Loucy (cell line): Measurements from ENCODE around the gene APOC4.

ENCODE experiments used
- H2AFZ ChIP-seq: fragments of 200-600 bp; sonication (generic); 2 replicates; pipeline ENCODE4 v1.6.0; 2016; ENCODE audit warnings: antibody characterized with exemption, mild to moderate bottlenecking, low read length, moderate library complexity
- H3F3A ChIP-seq: fragments of 200-600 bp; 2 replicates; pipeline ENCODE4 v1.6.0; 2016; ENCODE audit warnings: antibody characterized with exemption, low read depth, mild to moderate bottlenecking
- H3K27me3 ChIP-seq: fragments of 200-600 bp; sonication (generic); 2 replicates; pipeline ENCODE4 v1.6.1; 2014; ENCODE audit warnings: low read length, mild to moderate bottlenecking; ENCODE audit not compliant: insufficient read depth, poor library complexity, severe bottlenecking
- H3K36me3 ChIP-seq: fragments of 200-600 bp; sonication (generic); 2 replicates; pipeline ENCODE4 v1.6.1; 2016; ENCODE audit warnings: low read length; ENCODE audit not compliant: insufficient read depth
- H3K4me1 ChIP-seq: fragments of 200-600 bp; sonication (generic); 2 replicates; pipeline ENCODE4 v1.5.1; 2014; ENCODE audit warnings: low read length, mild to moderate bottlenecking; ENCODE audit not compliant: insufficient read depth, poor library complexity, severe bottlenecking
- H3K4me2 ChIP-seq: fragments of 200-600 bp; sonication (generic); 2 replicates; pipeline ENCODE4 v1.6.0; 2014; ENCODE audit warnings: antibody characterized with exemption, low read length, low read depth, mild to moderate bottlenecking; ENCODE audit not compliant: poor library complexity, severe bottlenecking
- H3K4me3 ChIP-seq: fragments of 200-600 bp; sonication (generic); 2 replicates; pipeline ENCODE4 v1.5.1; 2014; ENCODE audit warnings: low read length, mild to moderate bottlenecking, mixed read lengths; ENCODE audit not compliant: poor library complexity, severe bottlenecking
- H3K79me2 ChIP-seq: fragments of 200-600 bp; sonication (generic); 2 replicates; pipeline ENCODE4 v1.6.1; 2014; ENCODE audit warnings: low read length; ENCODE audit not compliant: insufficient read depth
- H3K9ac ChIP-seq: fragments of 200-600 bp; sonication (generic); 2 replicates; pipeline ENCODE4 v1.6.0; 2014; ENCODE audit warnings: mild to moderate bottlenecking, low read depth, low read length, moderate library complexity; ENCODE audit not compliant: poor library complexity, severe bottlenecking
- H3K9me2 ChIP-seq: fragments of 200-600 bp; sonication (generic); replicated peaks from 2 replicates; pipeline ENCODE4 v1.6.1; 2016; ENCODE audit warnings: low read depth, low read length, mixed read lengths
- H3K9me3 ChIP-seq: fragments of 200-600 bp; sonication (generic); 2 replicates; pipeline ENCODE4 v1.6.1; 2014; ENCODE audit warnings: mild to moderate bottlenecking, antibody characterized with exemption, low read length, low read depth; ENCODE audit not compliant: insufficient read depth
- H4K20me1 ChIP-seq: fragments of 200-600 bp; sonication (generic); 2 replicates; pipeline ENCODE4 v1.6.0; 2014; ENCODE audit warnings: antibody characterized with exemption, low read length, mild to moderate bottlenecking; ENCODE audit not compliant: insufficient read depth, poor library complexity, severe bottlenecking
- CTCF ChIP-seq: fragments of 200-600 bp; sonication (generic); conservative IDR thresholded peaks from 2 replicates; pipeline ENCODE4 v1.5.1; 2014; ENCODE audit warnings: mild to moderate bottlenecking, antibody characterized with exemption, low read length
- EZH2phosphoT487 ChIP-seq: fragments of 200-600 bp; IDR thresholded peaks from 2 replicates; pipeline ENCODE4 v1.6.1; 2018; ENCODE audit warnings: antibody characterized with exemption, mild to moderate bottlenecking, moderate library complexity, borderline replicate concordance

APOC4 gene

GRCh38 chr19:44973982-44974735 lies 32.1 kb downstream of the APOC4 start:
- Histone ChIP-seq H3F3A (no peaks in the 10 kb centered on the region), H3K4me1 (no peaks in the 10 kb centered on the region), H3K9ac (no peak overlapping the region), H2AFZ (no peak overlapping the region), H3K36me3 (peaks cover 52% of the 10 kb centered on the region; the same call in 1 of the 2 replicates), H4K20me1 (no peaks in the 10 kb centered on the region), H3K4me3 (no peak overlapping the region), H3K27me3 (no peaks in the 10 kb centered on the region), H3K9me3 (no peaks in the 10 kb centered on the region), H3K79me2 (no peaks in the 10 kb centered on the region), H3K4me2 (no peak overlapping the region), H3K9me2 (no peaks in the 10 kb centered on the region)
- TF ChIP-seq EZH2phosphoT487 (no peak), CTCF (no peak)

GRCh38 chr19:44974857-44975256 lies 32.8 kb downstream of the APOC4 start:
- Histone ChIP-seq H4K20me1 (no peaks in the 10 kb centered on the region), H3K9ac (no peak overlapping the region), H3K9me3 (no peaks in the 10 kb centered on the region), H3K4me1 (no peaks in the 10 kb centered on the region), H3K79me2 (no peaks in the 10 kb centered on the region), H3K4me2 (no peak overlapping the region), H2AFZ (no peak overlapping the region), H3K27me3 (no peaks in the 10 kb centered on the region), H3F3A (no peaks in the 10 kb centered on the region), H3K36me3 (peaks cover 59% of the 10 kb centered on the region; the same call in 1 of the 2 replicates), H3K9me2 (no peaks in the 10 kb centered on the region), H3K4me3 (no peak overlapping the region)
- no peak for TF ChIP-seq EZH2phosphoT487
- no peak for TF ChIP-seq CTCF

- no peak overlapping the region for H3K4me2 ChIP-seq
- no peak overlapping the region for H3K9ac ChIP-seq
- H3K27me3 ChIP-seq, result no peaks in the 10 kb centered on the region
- H3K36me3 ChIP-seq, result peaks cover 61% of the 10 kb centered on the region; the same call in 1 of the 2 replicates
- H3K9me2 ChIP-seq, result no peaks in the 10 kb centered on the region
- H2AFZ ChIP-seq, result no peak overlapping the region
- no peaks in the 10 kb centered on the region for H3F3A ChIP-seq
- H3K4me1 ChIP-seq, result no peaks in the 10 kb centered on the region
- no peaks in the 10 kb centered on the region for H3K79me2 ChIP-seq
- TF ChIP-seq CTCF (no peak), EZH2phosphoT487 (no peak)
- no peaks in the 10 kb centered on the region for H4K20me1 ChIP-seq
- no peaks in the 10 kb centered on the region for H3K9me3 ChIP-seq
- no peak overlapping the region for H3K4me3 ChIP-seq
These were observed 33.4 kb downstream of the APOC4 start for GRCh38 chr19:44975444-44975843.
